Measurements from ENCODE around the gene SLC12A4. TPM values are rescaled to one million over a fixed set of nuclear protein-coding genes. Genes with fewer than 3 reads are reported as not detected.

SLC12A4 gene
- total and polyA plus RNA-seq, 2 of the 13 experiments (the other 11 are each of a cell fraction or from before 2014, with no cell fraction given): 65.1 to 84.3 TPM

DNA sequence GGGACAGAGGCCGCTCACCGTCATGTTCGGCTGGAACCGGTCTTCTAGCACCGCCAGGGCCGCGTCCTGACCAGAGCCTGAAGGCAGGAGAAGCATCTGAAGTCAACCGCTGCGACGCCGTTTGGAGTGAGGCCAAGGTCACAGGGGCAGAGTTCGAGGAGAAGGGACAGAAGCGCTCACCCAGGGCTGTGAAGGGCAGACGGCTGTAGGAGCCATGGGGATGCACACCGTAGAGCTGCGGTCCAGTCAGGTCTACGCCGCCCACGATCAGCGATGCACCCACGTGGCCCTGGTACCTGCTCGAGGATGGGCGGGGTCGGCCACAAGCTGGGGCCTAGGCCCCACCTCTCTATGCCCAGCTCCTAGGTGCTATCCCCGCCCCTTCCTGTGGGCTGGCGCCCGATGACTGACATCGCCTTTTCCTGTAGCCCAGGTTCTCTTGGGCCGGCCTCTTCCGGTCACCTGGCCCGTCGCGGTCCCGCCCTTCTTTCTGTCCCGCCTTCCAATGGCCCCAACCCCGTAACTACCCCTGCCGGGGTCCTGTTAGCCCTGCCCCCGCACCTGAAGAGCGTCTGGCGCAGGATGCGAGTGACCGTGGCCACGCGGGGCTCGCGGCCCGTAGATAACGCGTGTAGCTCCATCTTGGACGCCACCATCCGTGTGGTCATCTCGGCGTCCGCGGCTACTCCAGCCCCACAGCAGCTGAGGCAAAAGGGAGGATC, 32.9 kb downstream of the SLC12A4 start (continued):
- TF ChIP-seq, protein P1, sequence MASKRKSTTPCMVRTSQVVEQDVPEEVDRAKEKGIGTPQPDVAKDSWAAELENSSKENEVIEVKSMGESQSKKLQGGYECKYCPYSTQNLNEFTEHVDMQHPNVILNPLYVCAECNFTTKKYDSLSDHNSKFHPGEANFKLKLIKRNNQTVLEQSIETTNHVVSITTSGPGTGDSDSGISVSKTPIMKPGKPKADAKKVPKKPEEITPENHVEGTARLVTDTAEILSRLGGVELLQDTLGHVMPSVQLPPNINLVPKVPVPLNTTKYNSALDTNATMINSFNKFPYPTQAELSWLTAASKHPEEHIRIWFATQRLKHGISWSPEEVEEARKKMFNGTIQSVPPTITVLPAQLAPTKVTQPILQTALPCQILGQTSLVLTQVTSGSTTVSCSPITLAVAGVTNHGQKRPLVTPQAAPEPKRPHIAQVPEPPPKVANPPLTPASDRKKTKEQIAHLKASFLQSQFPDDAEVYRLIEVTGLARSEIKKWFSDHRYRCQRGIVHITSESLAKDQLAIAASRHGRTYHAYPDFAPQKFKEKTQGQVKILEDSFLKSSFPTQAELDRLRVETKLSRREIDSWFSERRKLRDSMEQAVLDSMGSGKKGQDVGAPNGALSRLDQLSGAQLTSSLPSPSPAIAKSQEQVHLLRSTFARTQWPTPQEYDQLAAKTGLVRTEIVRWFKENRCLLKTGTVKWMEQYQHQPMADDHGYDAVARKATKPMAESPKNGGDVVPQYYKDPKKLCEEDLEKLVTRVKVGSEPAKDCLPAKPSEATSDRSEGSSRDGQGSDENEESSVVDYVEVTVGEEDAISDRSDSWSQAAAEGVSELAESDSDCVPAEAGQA (IDR thresholded peaks at IDR 0.05; ENCODE audit: low read depth): no peak; the same call in 1 of the 2 replicates
- TF ChIP-seq, protein P1 (CRISPR knock-in tag; IDR thresholded peaks at IDR 0.05; ENCODE audit: borderline replicate concordance): peak; percentile 91
- TF ChIP-seq, protein P2, sequence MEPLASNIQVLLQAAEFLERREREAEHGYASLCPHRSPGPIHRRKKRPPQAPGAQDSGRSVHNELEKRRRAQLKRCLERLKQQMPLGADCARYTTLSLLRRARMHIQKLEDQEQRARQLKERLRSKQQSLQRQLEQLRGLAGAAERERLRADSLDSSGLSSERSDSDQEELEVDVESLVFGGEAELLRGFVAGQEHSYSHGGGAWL (CRISPR knock-in tag; IDR thresholded peaks at IDR 0.05): peak; percentile 98
- TF ChIP-seq, protein P3, sequence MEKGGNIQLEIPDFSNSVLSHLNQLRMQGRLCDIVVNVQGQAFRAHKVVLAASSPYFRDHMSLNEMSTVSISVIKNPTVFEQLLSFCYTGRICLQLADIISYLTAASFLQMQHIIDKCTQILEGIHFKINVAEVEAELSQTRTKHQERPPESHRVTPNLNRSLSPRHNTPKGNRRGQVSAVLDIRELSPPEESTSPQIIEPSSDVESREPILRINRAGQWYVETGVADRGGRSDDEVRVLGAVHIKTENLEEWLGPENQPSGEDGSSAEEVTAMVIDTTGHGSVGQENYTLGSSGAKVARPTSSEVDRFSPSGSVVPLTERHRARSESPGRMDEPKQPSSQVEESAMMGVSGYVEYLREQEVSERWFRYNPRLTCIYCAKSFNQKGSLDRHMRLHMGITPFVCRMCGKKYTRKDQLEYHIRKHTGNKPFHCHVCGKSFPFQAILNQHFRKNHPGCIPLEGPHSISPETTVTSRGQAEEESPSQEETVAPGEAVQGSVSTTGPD (CRISPR knock-in tag; IDR thresholded peaks at IDR 0.05): no peak
- TF ChIP-seq HES4 (CRISPR knock-in tag; IDR thresholded peaks at IDR 0.05; ENCODE audit: borderline replicate concordance) (peak; percentile 98), ARID2 (CRISPR knock-in tag; IDR thresholded peaks at IDR 0.05; ENCODE audit: borderline replicate concordance) (no peak; the same call in 1 of the 2 replicates), REXO4 (CRISPR knock-in tag; IDR thresholded peaks at IDR 0.05; ENCODE audit: borderline replicate concordance) (no peak), CCAR2 (optimal IDR thresholded peaks at IDR 0.05; ENCODE audit: low read depth, low read length) (no peak), MBD4 (IDR thresholded peaks at IDR 0.05; ENCODE audit: borderline replicate concordance, low read length) (no peak), BRD4 (CRISPR knock-in tag; IDR thresholded peaks at IDR 0.05) (peak; percentile 96), KLF12 (CRISPR knock-in tag; IDR thresholded peaks at IDR 0.05; ENCODE audit: borderline replicate concordance) (peak; percentile 63), ZNF775 (CRISPR knock-in tag; IDR thresholded peaks at IDR 0.05; ENCODE audit: borderline replicate concordance) (peak; percentile 54; the same call in 1 of the 2 replicates), ZFP62 (CRISPR knock-in tag; IDR thresholded peaks at IDR 0.05) (peak; percentile 83; the same call in 1 of the 2 replicates), EED (CRISPR knock-in tag; IDR thresholded peaks at IDR 0.05) (no peak)
- TF ChIP-seq, protein P4, sequence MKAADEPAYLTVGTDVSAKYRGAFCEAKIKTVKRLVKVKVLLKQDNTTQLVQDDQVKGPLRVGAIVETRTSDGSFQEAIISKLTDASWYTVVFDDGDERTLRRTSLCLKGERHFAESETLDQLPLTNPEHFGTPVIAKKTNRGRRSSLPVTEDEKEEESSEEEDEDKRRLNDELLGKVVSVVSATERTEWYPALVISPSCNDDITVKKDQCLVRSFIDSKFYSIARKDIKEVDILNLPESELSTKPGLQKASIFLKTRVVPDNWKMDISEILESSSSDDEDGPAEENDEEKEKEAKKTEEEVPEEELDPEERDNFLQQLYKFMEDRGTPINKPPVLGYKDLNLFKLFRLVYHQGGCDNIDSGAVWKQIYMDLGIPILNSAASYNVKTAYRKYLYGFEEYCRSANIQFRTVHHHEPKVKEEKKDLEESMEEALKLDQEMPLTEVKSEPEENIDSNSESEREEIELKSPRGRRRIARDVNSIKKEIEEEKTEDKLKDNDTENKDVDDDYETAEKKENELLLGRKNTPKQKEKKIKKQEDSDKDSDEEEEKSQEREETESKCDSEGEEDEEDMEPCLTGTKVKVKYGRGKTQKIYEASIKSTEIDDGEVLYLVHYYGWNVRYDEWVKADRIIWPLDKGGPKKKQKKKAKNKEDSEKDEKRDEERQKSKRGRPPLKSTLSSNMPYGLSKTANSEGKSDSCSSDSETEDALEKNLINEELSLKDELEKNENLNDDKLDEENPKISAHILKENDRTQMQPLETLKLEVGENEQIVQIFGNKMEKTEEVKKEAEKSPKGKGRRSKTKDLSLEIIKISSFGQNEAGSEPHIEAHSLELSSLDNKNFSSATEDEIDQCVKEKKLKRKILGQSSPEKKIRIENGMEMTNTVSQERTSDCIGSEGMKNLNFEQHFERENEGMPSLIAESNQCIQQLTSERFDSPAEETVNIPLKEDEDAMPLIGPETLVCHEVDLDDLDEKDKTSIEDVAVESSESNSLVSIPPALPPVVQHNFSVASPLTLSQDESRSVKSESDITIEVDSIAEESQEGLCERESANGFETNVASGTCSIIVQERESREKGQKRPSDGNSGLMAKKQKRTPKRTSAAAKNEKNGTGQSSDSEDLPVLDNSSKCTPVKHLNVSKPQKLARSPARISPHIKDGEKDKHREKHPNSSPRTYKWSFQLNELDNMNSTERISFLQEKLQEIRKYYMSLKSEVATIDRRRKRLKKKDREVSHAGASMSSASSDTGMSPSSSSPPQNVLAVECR (CRISPR knock-in tag; IDR thresholded peaks at IDR 0.05; ENCODE audit: borderline replicate concordance): peak; percentile 94; the same call in 1 of the 2 replicates
